Type B pancreatic cell (in vitro differentiated cells): Measurements from ENCODE around the gene RNF31. TPM values are rescaled to one million over a fixed set of nuclear protein-coding genes. Genes with fewer than 3 reads are reported as not detected.

Experiments used
- DNase-seq: peaks from one replicate; pipeline ENCODE4 v3.0.0; 2021; ENCODE audit warnings: mixed read lengths; ENCODE audit not compliant: unreplicated experiment; ENCODE audit errors: extremely low spot score
- H3K27ac Mint-ChIP-seq: 2 replicates; pipeline ENCODE4 v1.8.0; 2021; ENCODE audit warnings: mild to moderate bottlenecking, mixed read lengths
- H3K27me3 Mint-ChIP-seq: 2 replicates; pipeline ENCODE4 v1.8.0; 2021; ENCODE audit warnings: mixed read lengths
- H3K36me3 Mint-ChIP-seq: 2 replicates; pipeline ENCODE4 v1.8.0; 2021; ENCODE audit warnings: mixed read lengths
- H3K4me1 Mint-ChIP-seq: one replicate; pipeline ENCODE4 v1.8.0; 2021; ENCODE audit warnings: mixed read lengths; ENCODE audit not compliant: unreplicated experiment
- H3K4me3 Mint-ChIP-seq: 2 replicates; pipeline ENCODE4 v1.8.0; 2021; ENCODE audit warnings: mild to moderate bottlenecking, mixed read lengths
- H3K9me3 Mint-ChIP-seq: 2 replicates; pipeline ENCODE4 v1.8.0; 2021; ENCODE audit warnings: mixed read lengths
- CTCF ChIP-seq: fragments of 200-600 bp; sonication (generic); conservative IDR thresholded peaks from 2 replicates; pipeline ENCODE4 v1.5.0; 2021; ENCODE audit warnings: antibody characterized with exemption, mild to moderate bottlenecking
- total RNA-seq: library from RNA; stranded (reverse); gene quantifications from 2 replicates; pipeline ENCODE4 v1.2.1, GENCODE V29; 2021; ENCODE audit warnings: low replicate concordance

The RNF31 gene
- total RNA-seq, 1 donor from 2014 or later = 78.4 TPM

GRCh38 chr14:24115422-24116127, 31.7 kb upstream of the RNF31 start:
- Mint-ChIP-seq H3K27ac (peak overlapping the region; percentile 99), H3K36me3 (peaks cover 22% of the 10 kb centered on the region), H3K4me1 (peaks cover 18% of the 10 kb centered on the region), H3K4me3 (peak overlapping the region; percentile 99), H3K9me3 (no peaks in the 10 kb centered on the region), H3K27me3 (no peaks in the 10 kb centered on the region)
- no peak for TF ChIP-seq CTCF
- no peak for DNase-seq

- H3K4me3 Mint-ChIP-seq = peak overlapping the region; percentile 99
- no peaks in the 10 kb centered on the region for H3K9me3 Mint-ChIP-seq
- no peak for TF ChIP-seq CTCF
- H3K4me1 Mint-ChIP-seq = peaks cover 18% of the 10 kb centered on the region
- peak overlapping the region; percentile 99 for H3K27ac Mint-ChIP-seq
- H3K27me3 Mint-ChIP-seq = no peaks in the 10 kb centered on the region
- no peak for DNase-seq
- H3K36me3 Mint-ChIP-seq = peaks cover 22% of the 10 kb centered on the region
Observed at GRCh38 chr14:24116128-24116814, 31.0 kb upstream of the RNF31 start.

- H3K27ac Mint-ChIP-seq = no peak overlapping the region
- TF ChIP-seq CTCF = no peak
- peak overlapping the region; percentile 99 for H3K4me3 Mint-ChIP-seq
- DNase-seq = no peak
- peaks cover 18% of the 10 kb centered on the region for H3K4me1 Mint-ChIP-seq
- H3K9me3 Mint-ChIP-seq = no peaks in the 10 kb centered on the region
- peaks cover 22% of the 10 kb centered on the region for H3K36me3 Mint-ChIP-seq
- H3K27me3 Mint-ChIP-seq = no peaks in the 10 kb centered on the region
Observed at GRCh38 chr14:24117179-24117578, 30.1 kb upstream of the RNF31 start.

- Mint-ChIP-seq H3K9me3 (no peaks in the 10 kb centered on the region), H3K4me1 (peaks cover 18% of the 10 kb centered on the region), H3K27me3 (no peaks in the 10 kb centered on the region), H3K36me3 (peaks cover 30% of the 10 kb centered on the region), H3K27ac (no peak overlapping the region), H3K4me3 (no peak overlapping the region)
- no peak for DNase-seq
- no peak for TF ChIP-seq CTCF
Observed at GRCh38 chr14:24119691-24120090, 27.6 kb upstream of the RNF31 start.

GRCh38 chr14:24121210-24121609, 26.1 kb upstream of the RNF31 start:
- no peak for DNase-seq
- no peaks in the 10 kb centered on the region for H3K9me3 Mint-ChIP-seq
- peaks cover 7% of the 10 kb centered on the region for H3K4me1 Mint-ChIP-seq
- H3K36me3 Mint-ChIP-seq = peaks cover 24% of the 10 kb centered on the region
- no peak overlapping the region for H3K4me3 Mint-ChIP-seq
- TF ChIP-seq CTCF = no peak
- H3K27ac Mint-ChIP-seq = no peak overlapping the region
- H3K27me3 Mint-ChIP-seq = no peaks in the 10 kb centered on the region
